ENCODE measurements around the gene PITPNM1. TPM values are rescaled to one million over a fixed set of nuclear protein-coding genes. Genes with fewer than 3 reads are reported as not detected.
"Not testable (repeated sequence)": the region's sequence is repeated elsewhere in the genome, so short reads cannot be mapped to it uniquely, and the experiment has no call there.

The PITPNM1 gene
- total and polyA plus RNA-seq, 2 donors (not counting 1 experiment from before 2014, with no cell fraction given): 4.7 to 10.2 TPM

- Histone ChIP-seq H4K20me1 (ENCODE audit: control insufficient read depth, extremely low read depth, insufficient read depth, low read length) (no peaks in the 10 kb centered on the region), H2AFZ (ENCODE audit: low read length) (no peak overlapping the region), H3K36me3 (ENCODE audit: control insufficient read depth, insufficient read depth, low read length) (no peaks in the 10 kb centered on the region), H3K4me2 (ENCODE audit: extremely low read depth, insufficient read depth, low read length) (no peak overlapping the region), H3K4me1 (ENCODE audit: control insufficient read depth, extremely low read depth, insufficient read depth, low read length) (peaks cover 6% of the 10 kb centered on the region), H3K4me3 (replicated peaks in 1 of 4; ENCODE audit: control extremely low read depth in 1 of 4, insufficient read depth in 1 of 4, low read depth in 3 of 4, low read length in 4 of 4) (no peak overlapping the region), H3K9ac (ENCODE audit: insufficient read depth, low read length) (no peak overlapping the region), H3K9me3 (ENCODE audit: control insufficient read depth, insufficient read depth, low read depth, low read length) (no peaks in the 10 kb centered on the region), H3K79me2 (ENCODE audit: control insufficient read depth, insufficient read depth, low read length) (no peaks in the 10 kb centered on the region), H3K27me3 (ENCODE audit: control insufficient read depth, insufficient read depth, low read length) (no peaks in the 10 kb centered on the region), H3K27ac (ENCODE audit: insufficient read depth, low read length) (no peak overlapping the region)
- no peak for DNase-seq (ENCODE audit: low read depth in 2 of 2)
- TF ChIP-seq EZH2 (IDR thresholded peaks at IDR 0.05; ENCODE audit: low read length, missing control alignments): no peak
Measured at GRCh38 chr11:67466367-67466766, 38.8 kb downstream of the PITPNM1 start.

GRCh38 chr11:67465530-67465929, 39.6 kb downstream of the PITPNM1 start:
- not testable (repeated sequence) for H3K36me3 ChIP-seq (ENCODE audit: control insufficient read depth, insufficient read depth, low read length); H3K9ac ChIP-seq (ENCODE audit: insufficient read depth, low read length); H3K27me3 ChIP-seq (ENCODE audit: control insufficient read depth, insufficient read depth, low read length); H3K79me2 ChIP-seq (ENCODE audit: control insufficient read depth, insufficient read depth, low read length); H3K4me2 ChIP-seq (ENCODE audit: extremely low read depth, insufficient read depth, low read length); H3K27ac ChIP-seq (ENCODE audit: insufficient read depth, low read length); H3K9me3 ChIP-seq (ENCODE audit: control insufficient read depth, insufficient read depth, low read depth, low read length); H4K20me1 ChIP-seq (ENCODE audit: control insufficient read depth, extremely low read depth, insufficient read depth, low read length); H2AFZ ChIP-seq (ENCODE audit: low read length); H3K4me1 ChIP-seq (ENCODE audit: control insufficient read depth, extremely low read depth, insufficient read depth, low read length)
- peak overlapping the region in 2 of 4 experiments; percentile 42 to 65 for H3K4me3 ChIP-seq (replicated peaks in 1 of 4; ENCODE audit: control extremely low read depth in 1 of 4, insufficient read depth in 1 of 4, low read depth in 3 of 4, low read length in 4 of 4)
- peak; percentile 25 to 31 for DNase-seq (ENCODE audit: low read depth in 2 of 2)

DNA sequence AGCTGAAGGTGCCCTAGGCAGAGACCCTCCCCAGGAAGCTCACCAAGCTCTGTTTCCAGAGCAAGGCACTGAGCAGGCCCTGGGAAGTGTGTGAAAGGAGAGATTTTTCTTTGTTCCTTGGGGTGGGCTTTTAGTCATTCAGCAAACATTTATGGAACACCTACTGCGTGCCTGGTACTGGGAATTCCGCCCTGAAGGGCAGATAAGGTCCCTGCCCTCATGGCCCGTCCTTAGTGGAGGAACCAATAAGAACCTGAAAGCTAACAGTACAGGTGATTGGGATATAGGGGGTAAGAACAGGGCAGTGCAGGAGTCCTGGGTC, 40.0 kb downstream of the PITPNM1 start:
- no peak for DNase-seq (ENCODE audit: low read depth in 2 of 2)
- peak overlapping the region; percentile 35 for H3K4me2 ChIP-seq (ENCODE audit: extremely low read depth, insufficient read depth, low read length)
- H3K4me1 ChIP-seq (ENCODE audit: control insufficient read depth, extremely low read depth, insufficient read depth, low read length): peaks cover 6% of the 10 kb centered on the region
- H3K27ac ChIP-seq (ENCODE audit: insufficient read depth, low read length): no peak overlapping the region
- H3K9me3 ChIP-seq (ENCODE audit: control insufficient read depth, insufficient read depth, low read depth, low read length): no peaks in the 10 kb centered on the region
- no peak overlapping the region for H2AFZ ChIP-seq (ENCODE audit: low read length)
- H4K20me1 ChIP-seq (ENCODE audit: control insufficient read depth, extremely low read depth, insufficient read depth, low read length): no peaks in the 10 kb centered on the region
- H3K27me3 ChIP-seq (ENCODE audit: control insufficient read depth, insufficient read depth, low read length): no peaks in the 10 kb centered on the region
- H3K36me3 ChIP-seq (ENCODE audit: control insufficient read depth, insufficient read depth, low read length): no peaks in the 10 kb centered on the region
- H3K79me2 ChIP-seq (ENCODE audit: control insufficient read depth, insufficient read depth, low read length): no peaks in the 10 kb centered on the region
- no peak for TF ChIP-seq EZH2 (IDR thresholded peaks at IDR 0.05; ENCODE audit: low read length, missing control alignments)
- no peak for TF ChIP-seq CTCF (conservative IDR thresholded peaks at IDR 0.05 in 1 of 2, IDR thresholded peaks at IDR 0.05 in 1 of 2; ENCODE audit: low read depth in 1 of 2, low read length in 2 of 2)
- H3K4me3 ChIP-seq (replicated peaks in 1 of 4; ENCODE audit: control extremely low read depth in 1 of 4, insufficient read depth in 1 of 4, low read depth in 3 of 4, low read length in 4 of 4): peak overlapping the region; percentile 29 to 65 (median 37)
- peak overlapping the region; percentile 32 for H3K9ac ChIP-seq (ENCODE audit: insufficient read depth, low read length)

- Histone ChIP-seq H3K9ac (ENCODE audit: insufficient read depth, low read length) (peak overlapping the region; percentile 32), H3K79me2 (ENCODE audit: control insufficient read depth, insufficient read depth, low read length) (no peaks in the 10 kb centered on the region), H2AFZ (ENCODE audit: low read length) (peak overlapping the region; percentile 64), H3K4me1 (ENCODE audit: control insufficient read depth, extremely low read depth, insufficient read depth, low read length) (peaks cover 6% of the 10 kb centered on the region), H3K27me3 (ENCODE audit: control insufficient read depth, insufficient read depth, low read length) (no peaks in the 10 kb centered on the region), H3K27ac (ENCODE audit: insufficient read depth, low read length) (no peak overlapping the region), H3K4me3 (replicated peaks in 1 of 4; ENCODE audit: control extremely low read depth in 1 of 4, insufficient read depth in 1 of 4, low read depth in 3 of 4, low read length in 4 of 4) (peak overlapping the region; percentile 29 to 65 (median 37)), H3K9me3 (ENCODE audit: control insufficient read depth, insufficient read depth, low read depth, low read length) (no peaks in the 10 kb centered on the region), H3K36me3 (ENCODE audit: control insufficient read depth, insufficient read depth, low read length) (no peaks in the 10 kb centered on the region), H4K20me1 (ENCODE audit: control insufficient read depth, extremely low read depth, insufficient read depth, low read length) (no peaks in the 10 kb centered on the region), H3K4me2 (ENCODE audit: extremely low read depth, insufficient read depth, low read length) (peak overlapping the region; percentile 35)
- TF ChIP-seq CTCF (conservative IDR thresholded peaks at IDR 0.05 in 1 of 2, IDR thresholded peaks at IDR 0.05 in 1 of 2; ENCODE audit: low read depth in 1 of 2, low read length in 2 of 2) (no peak), EZH2 (IDR thresholded peaks at IDR 0.05; ENCODE audit: low read length, missing control alignments) (no peak)
- peak; percentile 52 to 68 for DNase-seq (ENCODE audit: low read depth in 2 of 2)
Measured at GRCh38 chr11:67464411-67465188, 40.6 kb downstream of the PITPNM1 start.

All from fibroblast of lung (primary cell).